T47D (cell line): Measurements from ENCODE around the gene KCNIP2.

Experiments used
- DNase-seq, 2 experiments: peaks; one replicate each; pipeline versions ENCODE4 v3.0.0 to v3.0.0-alpha.2; 2011 to 2012; ENCODE audit warnings: low read depth in 1 of 2, low spot score in 1 of 2
- JUND ChIP-seq: IDR thresholded peaks from 2 replicates; pipeline ENCODE4 v1.6.1; 2012; ENCODE audit warnings: low read depth
- in situ Hi-C: cut with HindIII; loops from 2 replicates; pipeline ENCODE4 v1.10.0; 2016; ENCODE audit warnings: low sequenced_read_pairs, low pct_unique_long_range_greater_than_20kb

Gene KCNIP2

GRCh38 chr10:101840741-101841453 lies 2.7 kb downstream of the KCNIP2 start:
- TF ChIP-seq JUND = no peak
- in situ Hi-C loops = no loop called here
- peak; percentile 80 to 91 for DNase-seq

GRCh38 chr10:101840102-101840684 lies 3.4 kb downstream of the KCNIP2 start:
- TF ChIP-seq JUND = no peak
- no peak for DNase-seq
- in situ Hi-C loops = no loop called here

GRCh38 chr10:101839416-101840063 lies 4.1 kb downstream of the KCNIP2 start:
- DNase-seq = peak in 1 of 2 experiments; percentile 45
- in situ Hi-C loops = no loop called here
- TF ChIP-seq JUND = no peak

- no peak for DNase-seq
- in situ Hi-C loops = no loop called here
- TF ChIP-seq JUND = no peak
These were observed 4.6 kb downstream of the KCNIP2 start for GRCh38 chr10:101839002-101839401.

GRCh38 chr10:101838416-101838970 lies 5.1 kb downstream of the KCNIP2 start:
- in situ Hi-C loops = no loop called here
- no peak for DNase-seq
- TF ChIP-seq JUND = no peak

GRCh38 chr10:101837748-101838147 lies 5.9 kb downstream of the KCNIP2 start:
- DNase-seq = no peak
- in situ Hi-C loops = no loop called here
- no peak for TF ChIP-seq JUND

- no peak for TF ChIP-seq JUND
- in situ Hi-C loops = no loop called here
- DNase-seq = no peak
These were observed 8.2 kb downstream of the KCNIP2 start for GRCh38 chr10:101835362-101835761.

- in situ Hi-C loops = no loop called here
- no peak for TF ChIP-seq JUND
- DNase-seq = no peak
These were observed 9.3 kb downstream of the KCNIP2 start for GRCh38 chr10:101834341-101834740.

GRCh38 chr10:101833466-101833865 lies 10.1 kb downstream of the KCNIP2 start:
- in situ Hi-C loops = no loop called here
- no peak for DNase-seq
- no peak for TF ChIP-seq JUND

- in situ Hi-C loops = no loop called here
- no peak for DNase-seq
- no peak for TF ChIP-seq JUND
These were observed 11.3 kb downstream of the KCNIP2 start for GRCh38 chr10:101832325-101832771.

- DNase-seq = no peak
- TF ChIP-seq JUND = no peak
- in situ Hi-C loops = no loop called here
These were observed 12.3 kb downstream of the KCNIP2 start for GRCh38 chr10:101831169-101831811.

- peak; percentile 96 to 98 for DNase-seq
- in situ Hi-C loops = no loop called here
- TF ChIP-seq JUND = no peak
These were observed 13.1 kb downstream of the KCNIP2 start for GRCh38 chr10:101830322-101831168.
